Ammon's horn (tissue), 1 donor: Measurements from ENCODE around the gene HSPB1.
"Not testable (repeated sequence)": the region's sequence is repeated elsewhere in the genome, so short reads cannot be mapped to it uniquely, and the experiment has no call there.

ENCODE experiments used
- DNase-seq: peaks from one replicate; pipeline ENCODE4 v3.0.0-alpha.2; 2016; ENCODE audit warnings: low spot score

The HSPB1 gene

GRCh38 chr7:76302347-76303201 lies at the start of gene HSPB1:
TSS of gene HSPB1 (plus strand) at chr7:76302673. CDS start at chr7:76302713, 40 bp downstream.
- peak; percentile 88 for DNase-seq

GRCh38 chr7:76254781-76255180 lies 47.7 kb upstream of the HSPB1 start:
- DNase-seq: no peak

DNA sequence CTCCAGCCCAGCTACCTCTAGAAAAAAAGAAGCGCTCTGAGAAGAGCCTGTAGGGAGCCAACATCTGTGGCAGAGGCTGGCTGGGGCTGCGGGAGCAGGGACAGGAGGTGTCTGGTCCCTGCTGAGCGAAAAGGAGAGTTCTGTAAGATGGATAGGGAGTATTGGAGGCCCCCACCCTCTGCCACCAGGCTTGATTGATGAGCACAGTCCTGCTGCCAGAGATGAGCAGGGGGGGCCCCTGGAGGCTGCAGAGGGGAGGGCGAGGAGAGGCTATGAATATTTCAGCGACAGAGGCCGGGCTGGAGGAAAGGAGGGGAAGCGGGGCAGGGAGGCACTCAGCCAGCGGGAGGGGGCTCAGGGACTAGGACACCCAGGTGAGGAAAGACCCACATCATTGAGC lies 44.5 kb upstream of the HSPB1 start:
- DNase-seq: no peak

- no peak for DNase-seq
Measured at GRCh38 chr7:76259124-76260093, 43.1 kb upstream of the HSPB1 start.

DNA sequence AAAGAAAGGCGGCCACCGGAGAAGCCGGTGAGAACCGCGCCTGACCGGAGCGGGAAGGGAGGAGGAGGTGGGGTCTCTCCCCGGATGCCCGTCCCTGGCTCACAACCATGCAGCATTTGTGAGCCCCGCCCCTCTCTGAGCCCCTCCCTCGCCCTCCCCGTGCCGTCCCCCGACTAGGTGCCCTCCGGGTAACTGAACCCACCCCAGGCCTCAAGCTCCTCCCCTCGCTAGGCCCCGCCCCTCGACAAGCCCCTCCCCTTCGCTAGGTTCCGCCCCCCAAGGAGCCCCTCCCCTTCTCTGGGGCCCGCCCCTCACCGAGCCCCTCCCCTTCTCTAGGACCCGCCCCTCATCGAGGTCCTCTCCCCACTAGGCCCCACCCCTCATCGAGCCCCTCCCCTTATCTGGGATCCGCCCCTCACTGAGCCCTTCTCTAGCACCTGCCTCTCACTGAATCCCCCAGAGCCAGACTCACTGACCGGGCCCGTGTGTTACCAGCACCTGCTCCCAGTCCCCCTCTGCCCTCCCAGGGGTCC lies 42.2 kb upstream of the HSPB1 start:
- DNase-seq: no peak

- DNase-seq: no peak
Measured at GRCh38 chr7:76261329-76261728, 41.1 kb upstream of the HSPB1 start.

GRCh38 chr7:76261931-76262330 lies 40.5 kb upstream of the HSPB1 start:
- no peak for DNase-seq

- DNase-seq: peak; percentile 75
Measured at GRCh38 chr7:76262683-76263402, 39.6 kb upstream of the HSPB1 start.

DNA sequence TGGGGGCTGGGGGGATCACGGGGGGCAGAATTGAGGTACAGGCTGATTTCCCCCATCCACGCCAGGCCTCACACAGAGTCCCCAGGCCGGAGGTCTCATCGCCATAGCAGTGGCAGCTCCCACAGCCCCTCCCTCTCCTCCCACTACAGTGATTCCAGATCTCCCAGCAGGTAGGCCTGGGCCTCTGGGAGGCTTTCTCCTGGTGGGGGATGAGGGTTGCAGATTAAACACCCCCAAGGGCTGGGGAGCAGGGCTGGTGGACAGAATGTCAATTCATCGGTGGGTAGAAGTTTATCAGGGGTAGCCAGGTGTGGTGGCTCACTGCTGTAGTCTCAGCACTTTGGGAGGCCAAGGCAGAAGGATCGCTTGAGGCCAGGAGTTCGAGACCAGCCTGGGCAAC lies 37.2 kb upstream of the HSPB1 start:
- DNase-seq: no peak

DNA sequence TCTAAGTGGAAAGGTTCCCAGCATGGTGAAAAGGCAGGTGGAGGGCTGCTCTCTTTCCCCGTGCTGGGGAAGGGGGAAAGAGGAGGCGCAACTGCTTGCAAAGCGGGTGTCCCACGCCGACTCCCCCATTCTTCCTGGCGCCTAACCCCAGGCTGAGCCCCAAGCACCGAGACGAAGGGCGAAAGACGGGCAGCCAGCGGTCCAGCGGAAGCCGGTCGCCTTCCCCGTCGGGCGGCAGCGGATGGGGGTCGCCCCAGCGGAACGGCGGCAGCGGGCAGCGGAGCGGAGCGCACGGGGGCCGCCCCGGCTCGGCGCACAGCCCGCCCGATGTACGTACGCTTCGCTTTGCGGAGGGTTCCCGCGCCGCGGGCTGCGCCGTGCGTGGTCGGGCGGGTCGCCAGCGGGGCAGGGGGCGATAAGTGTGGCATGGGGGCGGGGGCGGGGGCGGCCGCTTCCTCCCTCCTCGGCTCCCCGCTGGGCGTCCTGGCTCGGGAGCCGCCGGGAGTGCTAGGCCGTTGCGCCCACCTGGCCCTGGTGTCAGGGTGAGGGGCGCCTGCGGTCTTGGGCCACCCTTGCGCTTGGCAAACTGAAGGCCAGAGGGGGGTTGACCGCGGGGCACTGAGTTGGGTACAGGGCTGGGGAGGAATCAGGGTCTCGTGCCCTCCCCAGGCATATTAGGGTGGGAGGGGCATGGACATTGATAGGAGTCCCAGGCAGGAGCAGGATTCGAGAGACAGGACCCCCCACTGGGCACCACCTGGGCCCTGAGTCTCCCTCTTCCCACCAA lies 35.2 kb upstream of the HSPB1 start:
- DNase-seq: no peak

GRCh38 chr7:76267894-76268183 lies 34.6 kb upstream of the HSPB1 start:
- DNase-seq: no peak

DNA sequence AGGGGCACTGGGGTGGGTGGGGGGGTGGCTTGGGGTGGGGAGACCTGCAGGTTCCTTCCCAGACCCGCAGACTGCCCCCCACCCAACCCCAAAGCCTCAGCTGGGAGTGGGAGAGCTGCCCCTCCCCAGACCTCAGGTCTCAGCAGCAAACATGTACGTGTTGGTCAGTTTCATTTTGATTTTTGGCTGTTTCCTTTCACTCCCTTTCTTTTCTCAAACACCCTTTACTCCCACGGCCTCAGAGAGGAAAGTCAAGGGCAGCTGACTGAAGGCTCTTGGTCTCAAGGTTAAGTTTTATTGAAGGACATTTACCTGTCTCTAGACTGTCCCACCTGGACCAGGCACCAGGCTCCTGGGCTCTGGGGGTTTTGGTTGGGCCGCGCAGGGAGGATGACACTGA lies 34.1 kb upstream of the HSPB1 start:
- DNase-seq: no peak

- peak; percentile 38 for DNase-seq
Measured at GRCh38 chr7:76269895-76270294, 32.6 kb upstream of the HSPB1 start.

DNA sequence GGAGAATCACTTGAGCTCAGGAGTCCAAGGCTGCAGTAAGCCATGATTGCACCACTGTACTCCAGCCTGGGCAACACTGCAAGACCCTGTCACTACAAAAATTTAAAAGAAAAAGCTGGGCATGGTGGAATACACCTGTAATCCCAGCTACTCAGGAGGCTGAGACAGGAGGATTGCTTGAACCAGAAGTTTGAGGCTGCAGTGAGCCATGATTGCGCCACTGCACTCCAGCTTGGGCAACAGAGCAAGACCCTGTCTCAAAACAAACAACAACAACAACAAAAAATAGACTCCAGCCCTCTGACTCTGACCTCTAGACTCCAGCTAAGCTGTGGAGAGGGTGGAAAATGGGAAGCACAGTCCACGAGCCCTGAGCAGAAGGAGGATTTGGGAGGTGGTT lies 31.1 kb upstream of the HSPB1 start:
- DNase-seq: not testable (repeated sequence)

- DNase-seq: no peak
Measured at GRCh38 chr7:76272142-76272541, 30.3 kb upstream of the HSPB1 start.

DNA sequence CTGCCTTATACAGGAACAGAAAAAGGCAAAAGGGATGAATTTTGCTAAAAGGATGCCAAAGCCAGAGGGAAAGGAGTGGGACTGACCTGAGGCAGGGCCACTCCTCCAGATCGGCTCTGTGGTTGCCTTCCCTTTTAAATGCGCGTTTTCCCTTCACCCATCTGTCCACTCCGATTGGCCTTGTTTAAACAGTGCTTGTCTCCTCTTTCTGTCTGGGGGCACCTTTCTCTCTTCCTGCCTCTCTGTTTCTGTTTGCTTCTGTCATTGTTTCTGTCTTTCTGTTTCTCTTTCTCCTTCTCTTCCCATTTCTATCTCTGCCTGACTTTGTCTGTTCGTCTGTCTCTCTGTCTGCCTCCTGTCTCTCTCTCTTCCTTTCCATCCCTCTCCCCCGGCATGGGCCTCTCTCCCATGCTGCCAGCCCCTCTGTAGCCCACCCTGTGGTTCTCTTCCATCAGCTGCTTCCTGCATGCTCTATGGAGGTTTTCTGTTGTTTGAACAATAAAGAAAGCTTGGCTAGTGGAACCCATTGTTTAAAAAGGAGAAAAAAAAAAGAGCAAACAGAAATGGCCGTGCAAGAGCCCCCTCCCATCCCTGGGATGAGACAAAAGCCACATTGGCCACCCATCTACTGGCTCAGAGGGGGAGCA lies 29.5 kb upstream of the HSPB1 start:
- DNase-seq: no peak

DNA sequence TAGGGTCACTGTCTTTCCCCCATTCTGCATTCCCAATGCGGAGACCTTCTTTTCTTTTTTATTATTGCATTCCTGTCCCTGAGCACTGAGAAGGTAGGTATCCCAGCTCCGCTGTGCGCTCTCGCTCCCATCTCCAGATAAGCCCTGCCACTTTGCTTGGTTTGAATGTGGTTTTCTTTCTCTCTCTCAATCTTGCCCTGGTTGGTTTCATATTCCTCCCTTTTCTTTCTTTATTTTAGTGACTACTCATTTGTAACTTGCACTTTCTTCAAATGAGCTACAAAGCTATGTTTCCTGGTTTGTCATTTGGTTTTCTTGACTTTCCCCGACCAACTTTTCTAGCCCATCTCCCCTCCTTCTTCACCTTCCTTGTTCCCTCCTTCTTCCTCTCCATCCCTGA lies 29.0 kb upstream of the HSPB1 start:
- no peak for DNase-seq

DNA sequence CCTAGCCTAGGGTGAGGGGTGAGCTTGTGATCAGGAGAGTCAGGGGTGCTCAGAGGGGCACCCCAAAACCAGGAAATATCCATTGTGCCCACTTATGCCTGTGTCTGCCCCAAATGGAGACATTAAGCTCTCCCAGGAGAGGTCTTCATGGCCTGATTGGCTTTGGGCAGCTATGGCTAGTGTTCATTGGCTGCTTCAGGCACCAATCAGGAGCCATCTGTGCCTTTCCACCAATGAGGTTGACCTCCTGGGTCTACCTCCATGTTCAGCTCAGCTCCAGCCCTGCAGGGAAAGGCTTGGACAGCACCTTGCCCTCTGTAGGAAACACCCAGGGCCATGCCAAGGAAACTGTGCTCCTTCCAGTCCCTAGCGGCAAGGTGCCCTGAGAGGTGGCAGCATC lies 23.9 kb upstream of the HSPB1 start:
- DNase-seq: no peak

GRCh38 chr7:76280408-76280807 lies 22.1 kb upstream of the HSPB1 start:
- no peak for DNase-seq

GRCh38 chr7:76281006-76281705 lies 21.3 kb upstream of the HSPB1 start:
- no peak for DNase-seq
